AG09319 (cell line): Measurements from ENCODE around the gene HIF1A.

Experiments used
- DNase-seq: peaks from one replicate; pipeline ENCODE4 v3.0.0-alpha.2; 2010; ENCODE audit warnings: low read depth; ENCODE audit errors: extremely low read depth
- CTCF ChIP-seq: IDR thresholded peaks from 2 replicates; pipeline ENCODE4 v1.5.1; 2011; ENCODE audit warnings: low read depth, mild to moderate bottlenecking, inconsistent platforms, low read length, moderate library complexity

Gene HIF1A

GRCh38 chr14:61766151-61766550, 70.8 kb downstream of the HIF1A start:
- TF ChIP-seq CTCF, result no peak
- no peak for DNase-seq

- no peak for DNase-seq
- TF ChIP-seq CTCF, result no peak
Measured at GRCh38 chr14:61768240-61768639, 72.9 kb downstream of the HIF1A start.

- DNase-seq, result no peak
- no peak for TF ChIP-seq CTCF
Measured at GRCh38 chr14:61769893-61770292, 74.6 kb downstream of the HIF1A start.

- no peak for DNase-seq
- no peak for TF ChIP-seq CTCF
Measured at GRCh38 chr14:61774861-61775260, 79.5 kb downstream of the HIF1A start.

GRCh38 chr14:61780125-61780524, 84.8 kb downstream of the HIF1A start:
- no peak for DNase-seq
- no peak for TF ChIP-seq CTCF

GRCh38 chr14:61797309-61797708, 102.0 kb downstream of the HIF1A start:
- no peak for DNase-seq
- TF ChIP-seq CTCF, result no peak
